Esophagus muscularis mucosa (tissue), 4 donors: ENCODE results near the gene MBD3.

ENCODE experiments used
- EP300 ChIP-seq: sonication (generic); formaldehyde crosslinking; IDR thresholded peaks from one replicate; pipeline ENCODE4 v1.6.1; 2017; ENCODE audit warnings: antibody characterized with exemption
- POLR2A ChIP-seq: fragments of 450-650 bp; IDR thresholded peaks from one replicate; pipeline ENCODE4 v1.6.1; 2017; ENCODE audit warnings: antibody characterized with exemption, moderate library complexity, mild to moderate bottlenecking, low read depth
- TF ChIP-seq, protein P1 (sequence below), 3 experiments: fragments of 200-600 bp in 2 of 3; fragments of 450-650 bp in 1 of 3; sonication (generic) in 2 of 3; IDR thresholded peaks; one replicate each; pipeline ENCODE4 v1.5.1; 2017 to 2019; ENCODE audit warnings: antibody characterized with exemption in 3 of 3, mild to moderate bottlenecking in 2 of 3, moderate library complexity in 1 of 3

DNA sequence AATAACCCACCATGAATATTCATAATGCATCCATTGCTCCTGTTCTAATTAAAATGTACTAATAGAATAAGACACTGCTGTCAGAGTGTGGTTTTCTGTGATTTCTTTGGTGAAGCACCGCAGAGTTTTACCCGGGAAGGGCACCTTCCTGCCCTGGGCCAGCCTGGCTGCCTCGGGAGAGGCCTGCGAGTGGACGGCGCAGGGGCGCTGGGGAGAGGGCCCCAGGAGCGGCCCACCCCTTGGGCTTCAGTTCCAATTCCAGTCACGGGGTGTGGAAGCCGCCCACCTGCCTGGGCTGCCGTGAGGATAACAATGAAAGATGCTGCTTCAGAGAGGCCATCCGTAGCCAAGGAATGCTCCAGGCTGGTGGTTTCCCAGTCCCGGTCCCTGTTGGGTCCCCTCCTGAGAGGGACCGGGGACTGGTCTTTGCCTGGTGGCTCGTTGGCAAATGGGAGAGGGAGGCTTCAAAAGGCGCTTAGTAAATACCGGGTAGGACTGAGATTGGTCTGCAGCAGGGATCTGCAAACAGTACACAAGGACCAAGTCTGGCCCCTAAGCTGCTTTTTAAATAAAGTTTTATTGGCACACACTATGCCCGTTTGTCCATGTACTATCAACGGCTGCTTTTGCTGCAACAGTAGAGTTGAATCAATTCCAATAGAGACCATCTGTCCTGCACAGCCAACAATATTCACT, 41.7 kb upstream of the MBD3 start:
- TF ChIP-seq, protein P1, sequence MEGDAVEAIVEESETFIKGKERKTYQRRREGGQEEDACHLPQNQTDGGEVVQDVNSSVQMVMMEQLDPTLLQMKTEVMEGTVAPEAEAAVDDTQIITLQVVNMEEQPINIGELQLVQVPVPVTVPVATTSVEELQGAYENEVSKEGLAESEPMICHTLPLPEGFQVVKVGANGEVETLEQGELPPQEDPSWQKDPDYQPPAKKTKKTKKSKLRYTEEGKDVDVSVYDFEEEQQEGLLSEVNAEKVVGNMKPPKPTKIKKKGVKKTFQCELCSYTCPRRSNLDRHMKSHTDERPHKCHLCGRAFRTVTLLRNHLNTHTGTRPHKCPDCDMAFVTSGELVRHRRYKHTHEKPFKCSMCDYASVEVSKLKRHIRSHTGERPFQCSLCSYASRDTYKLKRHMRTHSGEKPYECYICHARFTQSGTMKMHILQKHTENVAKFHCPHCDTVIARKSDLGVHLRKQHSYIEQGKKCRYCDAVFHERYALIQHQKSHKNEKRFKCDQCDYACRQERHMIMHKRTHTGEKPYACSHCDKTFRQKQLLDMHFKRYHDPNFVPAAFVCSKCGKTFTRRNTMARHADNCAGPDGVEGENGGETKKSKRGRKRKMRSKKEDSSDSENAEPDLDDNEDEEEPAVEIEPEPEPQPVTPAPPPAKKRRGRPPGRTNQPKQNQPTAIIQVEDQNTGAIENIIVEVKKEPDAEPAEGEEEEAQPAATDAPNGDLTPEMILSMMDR (IDR thresholded peaks at IDR 0.05), result no peak
- no peak for TF ChIP-seq POLR2A
- TF ChIP-seq EP300, result no peak
